Hepatocyte (in vitro differentiated cells): Measurements from ENCODE around the gene NEDD4L. TPM values are rescaled to one million over a fixed set of nuclear protein-coding genes. Genes with fewer than 3 reads are reported as not detected.

Source experiments
- DNase-seq: peaks from one replicate; pipeline ENCODE4 v3.0.0-alpha.2; 2016; ENCODE audit warnings: low spot score
- H2AFZ ChIP-seq: fragments of 200-600 bp; sonication (generic); 2 replicates; pipeline ENCODE4 v1.6.0; 2016; ENCODE audit warnings: antibody characterized with exemption, mild to moderate bottlenecking
- H3K27ac ChIP-seq: fragments of 200-600 bp; sonication (generic); 2 replicates; pipeline ENCODE4 v1.5.1; 2016; ENCODE audit warnings: mild to moderate bottlenecking
- H3K27me3 ChIP-seq: fragments of 200-600 bp; sonication (generic); 2 replicates; pipeline ENCODE4 v1.6.1; 2016
- H3K36me3 ChIP-seq: fragments of 200-600 bp; sonication (generic); replicated peaks from 2 replicates; pipeline ENCODE4 v1.5.1; 2016; ENCODE audit warnings: low read depth; ENCODE audit not compliant: insufficient read depth
- H3K4me1 ChIP-seq: fragments of 200-600 bp; sonication (generic); 2 replicates; pipeline ENCODE4 v1.5.1; 2016; ENCODE audit warnings: mild to moderate bottlenecking, moderate library complexity; ENCODE audit not compliant: insufficient read depth
- H3K4me2 ChIP-seq: fragments of 200-600 bp; sonication (generic); 2 replicates; pipeline ENCODE4 v1.6.0; 2016
- H3K4me3 ChIP-seq: fragments of 200-600 bp; sonication (generic); 2 replicates; pipeline ENCODE4 v1.5.1; 2016; ENCODE audit warnings: mild to moderate bottlenecking
- H3K79me2 ChIP-seq: fragments of 200-600 bp; sonication (generic); 2 replicates; pipeline ENCODE4 v1.6.0; 2017; ENCODE audit warnings: mild to moderate bottlenecking
- H3K9me2 ChIP-seq: fragments of 200-600 bp; sonication (generic); replicated peaks from 2 replicates; pipeline ENCODE4 v1.6.0; 2017; ENCODE audit warnings: mild to moderate bottlenecking; ENCODE audit not compliant: insufficient read depth
- H3K9me3 ChIP-seq: fragments of 200-600 bp; sonication (generic); 2 replicates; pipeline ENCODE4 v1.5.1; 2016; ENCODE audit warnings: low read depth, mild to moderate bottlenecking
- H4K20me1 ChIP-seq: fragments of 200-600 bp; sonication (generic); 2 replicates; pipeline ENCODE4 v1.6.0; 2016; ENCODE audit warnings: mild to moderate bottlenecking; ENCODE audit not compliant: insufficient read depth, poor library complexity, severe bottlenecking
- EZH2 ChIP-seq: fragments of 200-600 bp; sonication (generic); IDR thresholded peaks from 2 replicates; pipeline ENCODE4 v1.6.1; 2016; ENCODE audit warnings: antibody characterized with exemption, mild to moderate bottlenecking, borderline replicate concordance
- EZH2phosphoT487 ChIP-seq: fragments of 200-600 bp; sonication (generic); IDR thresholded peaks from one replicate; pipeline ENCODE4 v1.6.1; 2018; ENCODE audit warnings: antibody characterized with exemption, mild to moderate bottlenecking, low read depth, moderate library complexity; ENCODE audit not compliant: unreplicated experiment, severe bottlenecking
- WGBS: methylation state at CpG from one replicate; pipeline ENCODE4 v1.1.6; 2016; ENCODE audit warnings: low lambda C conversion rate; ENCODE audit errors: missing lambda C conversion rate; 5-methylcytosine and 5-hydroxymethylcytosine counted together
- polyA plus RNA-seq: library from polyadenylated mRNA; unstranded; fragments of >200 nt; fragmentation: Nextera tagmentation; extraction: Ambion mirVana; gene quantifications from 2 replicates; pipeline ENCODE4 v1.2.1, GENCODE V29; 2016
- total RNA-seq: library from RNA; depleted of rRNA; stranded (reverse); fragments of >200 nt; gene quantifications from 2 replicates; pipeline ENCODE4 v1.2.3, GENCODE V29; 2014
- TF ChIP-seq, protein P1 (sequence below): fragments of 200-600 bp; sonication (generic); IDR thresholded peaks from 2 replicates; pipeline ENCODE4 v1.5.1; 2016; ENCODE audit warnings: antibody characterized with exemption, mild to moderate bottlenecking; ENCODE audit not compliant: poor library complexity

The NEDD4L gene
- total and polyA plus RNA-seq, 2 experiments from 2014 or later: 104 to 140 TPM

DNA sequence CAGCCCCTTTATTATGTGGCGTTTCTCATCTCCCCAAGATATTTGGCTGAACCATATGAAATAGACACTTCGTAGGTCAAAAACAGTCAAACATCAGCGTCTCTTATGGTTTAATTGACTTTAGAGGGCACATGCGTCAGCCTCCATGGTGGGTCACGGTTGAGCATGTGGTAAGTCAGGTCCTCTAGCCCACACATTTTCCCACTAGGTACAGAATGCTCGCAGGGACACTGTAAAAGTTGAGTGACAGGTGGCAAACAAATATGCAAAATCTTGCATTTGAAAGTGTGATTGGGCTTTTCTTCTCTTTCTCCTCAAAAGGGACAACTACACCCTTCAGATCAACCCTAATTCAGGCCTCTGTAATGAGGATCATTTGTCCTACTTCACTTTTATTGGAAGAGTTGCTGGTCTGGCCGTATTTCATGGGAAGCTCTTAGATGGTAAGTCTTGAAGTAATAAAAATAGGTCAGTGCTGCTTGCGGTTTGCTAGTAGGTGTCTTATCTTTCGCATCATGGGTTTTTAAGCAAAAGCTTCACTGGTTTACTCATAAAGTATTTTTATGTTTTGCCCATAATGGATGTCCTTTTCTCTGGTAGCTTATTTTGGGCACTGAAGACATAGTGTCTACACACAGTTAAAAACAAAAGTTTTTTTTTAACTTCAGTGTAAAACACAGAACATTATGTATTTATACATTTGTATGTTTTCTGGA lies 323.6 kb downstream of the NEDD4L start:
- WGBS: 93% methylated on average over 9 of the region's 9 CpGs
- H3K9me3 ChIP-seq: no peaks in the 10 kb centered on the region
- H3K9me2 ChIP-seq: no peaks in the 10 kb centered on the region
- no peak overlapping the region for H2AFZ ChIP-seq
- TF ChIP-seq EZH2 (no peak), EZH2phosphoT487 (no peak)
- TF ChIP-seq, protein P1, sequence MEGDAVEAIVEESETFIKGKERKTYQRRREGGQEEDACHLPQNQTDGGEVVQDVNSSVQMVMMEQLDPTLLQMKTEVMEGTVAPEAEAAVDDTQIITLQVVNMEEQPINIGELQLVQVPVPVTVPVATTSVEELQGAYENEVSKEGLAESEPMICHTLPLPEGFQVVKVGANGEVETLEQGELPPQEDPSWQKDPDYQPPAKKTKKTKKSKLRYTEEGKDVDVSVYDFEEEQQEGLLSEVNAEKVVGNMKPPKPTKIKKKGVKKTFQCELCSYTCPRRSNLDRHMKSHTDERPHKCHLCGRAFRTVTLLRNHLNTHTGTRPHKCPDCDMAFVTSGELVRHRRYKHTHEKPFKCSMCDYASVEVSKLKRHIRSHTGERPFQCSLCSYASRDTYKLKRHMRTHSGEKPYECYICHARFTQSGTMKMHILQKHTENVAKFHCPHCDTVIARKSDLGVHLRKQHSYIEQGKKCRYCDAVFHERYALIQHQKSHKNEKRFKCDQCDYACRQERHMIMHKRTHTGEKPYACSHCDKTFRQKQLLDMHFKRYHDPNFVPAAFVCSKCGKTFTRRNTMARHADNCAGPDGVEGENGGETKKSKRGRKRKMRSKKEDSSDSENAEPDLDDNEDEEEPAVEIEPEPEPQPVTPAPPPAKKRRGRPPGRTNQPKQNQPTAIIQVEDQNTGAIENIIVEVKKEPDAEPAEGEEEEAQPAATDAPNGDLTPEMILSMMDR: no peak
- H4K20me1 ChIP-seq: no peaks in the 10 kb centered on the region
- no peak overlapping the region for H3K27ac ChIP-seq
- DNase-seq: no peak
- H3K4me3 ChIP-seq: no peak overlapping the region
- H3K4me1 ChIP-seq: peaks cover 5% of the 10 kb centered on the region
- no peak overlapping the region for H3K4me2 ChIP-seq
- no peaks in the 10 kb centered on the region for H3K36me3 ChIP-seq
- no peaks in the 10 kb centered on the region for H3K27me3 ChIP-seq
- no peaks in the 10 kb centered on the region for H3K79me2 ChIP-seq

DNA sequence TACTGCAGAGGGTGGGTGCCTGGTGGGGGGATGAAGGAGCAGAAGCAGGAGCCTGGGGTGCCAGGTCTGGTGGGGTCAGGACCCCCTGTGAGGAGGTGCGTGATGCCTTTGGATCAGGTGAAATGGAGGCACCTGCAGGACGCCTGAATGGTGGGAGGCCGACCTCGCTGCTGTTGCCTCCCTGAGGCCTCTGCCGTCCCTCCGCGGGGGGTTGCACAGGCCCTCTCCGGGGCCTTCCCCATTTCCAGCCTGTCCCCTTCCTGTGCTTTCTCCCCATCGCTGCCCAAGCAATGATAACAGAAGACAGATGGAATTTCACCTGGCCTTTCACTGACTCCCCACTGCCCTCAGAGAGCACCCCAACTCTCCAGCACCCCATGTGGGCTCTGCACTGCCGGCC lies 325.6 kb downstream of the NEDD4L start:
- no peaks in the 10 kb centered on the region for H3K36me3 ChIP-seq
- no peak overlapping the region for H3K4me2 ChIP-seq
- no peaks in the 10 kb centered on the region for H3K79me2 ChIP-seq
- TF ChIP-seq EZH2phosphoT487: no peak
- TF ChIP-seq, protein P1: no peak
- TF ChIP-seq EZH2: no peak
- no peaks in the 10 kb centered on the region for H4K20me1 ChIP-seq
- no peaks in the 10 kb centered on the region for H3K9me3 ChIP-seq
- no peaks in the 10 kb centered on the region for H3K9me2 ChIP-seq
- H3K4me1 ChIP-seq: no peaks in the 10 kb centered on the region
- no peak overlapping the region for H3K27ac ChIP-seq
- H3K27me3 ChIP-seq: no peaks in the 10 kb centered on the region
- DNase-seq: no peak
- no peak overlapping the region for H2AFZ ChIP-seq
- 98% methylated on average over 10 of the region's 10 CpGs for WGBS
- H3K4me3 ChIP-seq: no peak overlapping the region

DNA sequence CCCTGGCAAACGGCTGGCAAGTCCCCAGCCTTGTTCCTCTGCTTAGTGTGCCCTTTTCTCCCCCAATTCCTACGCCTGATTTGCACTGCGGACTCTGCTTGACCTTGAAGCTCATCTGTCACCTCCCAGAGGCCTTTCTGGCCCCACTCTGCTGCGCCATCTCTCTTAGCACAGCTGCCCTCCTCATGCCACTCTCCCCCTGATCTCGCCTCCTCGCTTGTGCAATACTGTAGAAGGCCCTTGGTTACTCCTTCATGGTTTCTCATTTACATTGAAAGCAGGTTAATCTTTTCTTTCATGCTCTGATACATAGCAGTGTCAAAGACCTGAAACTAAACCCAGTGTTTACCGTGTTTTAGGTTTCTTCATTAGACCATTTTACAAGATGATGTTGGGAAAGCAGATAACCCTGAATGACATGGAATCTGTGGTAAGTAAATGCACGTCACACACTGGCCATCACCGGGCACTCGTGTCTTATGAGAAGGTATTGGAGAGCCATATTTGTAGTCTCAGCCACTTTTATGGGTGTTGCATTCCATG lies 326.1 kb downstream of the NEDD4L start:
- H3K4me2 ChIP-seq: no peak overlapping the region
- no peak for DNase-seq
- no peaks in the 10 kb centered on the region for H4K20me1 ChIP-seq
- WGBS: 94% methylated on average over 10 of the region's 10 CpGs
- H3K79me2 ChIP-seq: no peaks in the 10 kb centered on the region
- H2AFZ ChIP-seq: no peak overlapping the region
- no peaks in the 10 kb centered on the region for H3K9me2 ChIP-seq
- TF ChIP-seq EZH2 (no peak), EZH2phosphoT487 (no peak)
- TF ChIP-seq, protein P1: no peak
- H3K27ac ChIP-seq: no peak overlapping the region
- H3K4me1 ChIP-seq: no peaks in the 10 kb centered on the region
- no peaks in the 10 kb centered on the region for H3K36me3 ChIP-seq
- H3K4me3 ChIP-seq: no peak overlapping the region
- no peaks in the 10 kb centered on the region for H3K9me3 ChIP-seq
- no peaks in the 10 kb centered on the region for H3K27me3 ChIP-seq
